Measurements from ENCODE around the gene SVBP.

GRCh38 chr1:42780176-42780575 is 37.0 kb downstream of the SVBP start:
- TF ChIP-seq CTCF (IDR thresholded peaks at IDR 0.05; ENCODE audit: extremely low read depth in 1 of 2, insufficient read depth in 1 of 2, low read depth in 1 of 2, low read length in 2 of 2) (no peak), POLR2A (IDR thresholded peaks at IDR 0.05; ENCODE audit: low read depth, low read length) (no peak), JUN (IDR thresholded peaks at IDR 0.05; ENCODE audit: borderline replicate concordance, insufficient read depth, insufficient read length, low read depth) (no peak), POLR2AphosphoS5 (IDR thresholded peaks at IDR 0.05; ENCODE audit: insufficient read depth, low read depth, low read length) (no peak)
